M059J (cell line): Measurements from ENCODE around the gene MPST. TPM values are rescaled to one million over a fixed set of nuclear protein-coding genes. Genes with fewer than 3 reads are reported as not detected.

Experiments used
- DNase-seq: peaks from one replicate; pipeline ENCODE4 v3.0.0-alpha.2; 2012; ENCODE audit warnings: low read depth
- total RNA-seq: library from RNA; depleted of rRNA; stranded (reverse); fragments of >200 nt; shearing (Covaris generic); gene quantifications from 2 replicates; pipeline ENCODE4 v1.2.3, GENCODE V29; 2014

Gene MPST
- total RNA-seq, 1 experiment from 2014 or later: 53.0 TPM

- DNase-seq: no peak
Measured at GRCh38 chr22:37022483-37023337, 3.2 kb downstream of the MPST start.

GRCh38 chr22:37023743-37024338 lies 4.3 kb downstream of the MPST start:
- DNase-seq: no peak

GRCh38 chr22:37024339-37025157 lies 5.0 kb downstream of the MPST start:
- no peak for DNase-seq

- no peak for DNase-seq
Measured at GRCh38 chr22:37025500-37026070, 6.0 kb downstream of the MPST start.

GRCh38 chr22:37026325-37026724 lies 6.8 kb downstream of the MPST start:
- DNase-seq: no peak

- DNase-seq: no peak
Measured at GRCh38 chr22:37027556-37027955, 8.0 kb downstream of the MPST start.

GRCh38 chr22:37028692-37029674 lies 9.4 kb downstream of the MPST start:
- DNase-seq: no peak

- DNase-seq: no peak
Measured at GRCh38 chr22:37030560-37031281, 11.2 kb downstream of the MPST start.

GRCh38 chr22:37032134-37032534 lies 12.6 kb downstream of the MPST start:
- no peak for DNase-seq

GRCh38 chr22:37032535-37033460 lies 13.3 kb downstream of the MPST start:
- DNase-seq: no peak

- no peak for DNase-seq
Measured at GRCh38 chr22:37033605-37034430, 14.3 kb downstream of the MPST start.

- no peak for DNase-seq
Measured at GRCh38 chr22:37036655-37037377, 17.3 kb downstream of the MPST start.

GRCh38 chr22:37037669-37038068 lies 18.1 kb downstream of the MPST start:
- DNase-seq: no peak

- DNase-seq: no peak
Measured at GRCh38 chr22:37039466-37039865, 19.9 kb downstream of the MPST start.

GRCh38 chr22:37043209-37043827 lies 23.8 kb downstream of the MPST start:
- no peak for DNase-seq

GRCh38 chr22:37043828-37044538 lies 24.4 kb downstream of the MPST start:
- DNase-seq: peak; percentile 49
